HCT116 (cell line): Measurements from ENCODE around the gene SLC44A2. TPM values are rescaled to one million over a fixed set of nuclear protein-coding genes. Genes with fewer than 3 reads are reported as not detected.

Experiments used
- ATAC-seq: fragments of 200-7000 bp; cut with Tn5 transposase; 2 replicates; pipeline ENCODE4 v1.9.1; 2020; ENCODE audit warnings: mild to moderate bottlenecking, moderate library complexity
- BruUV-seq: library from RNA; stranded (reverse); fragments of 400-500 nt; replicated peaks from 2 replicates; lab custom pipeline; 2021; lab: Mats Ljungman, UMichigan
- CTCF ChIA-PET: fragments of 300-600 bp; sonication (Branson Sonifier 250); formaldehyde crosslinking; loops from one replicate; lab custom pipeline; 2021; ENCODE audit warnings: antibody characterized with exemption; lab: Charles Lee
- POLR2A ChIA-PET: fragments of 300-600, 350-600 bp; sonication (Branson Sonifier 250); formaldehyde crosslinking; loops from one replicate; lab custom pipeline; 2021; ENCODE audit warnings: antibody characterized with exemption; lab: Charles Lee
- RAD21 ChIA-PET, 2 experiments: fragments of 300-600 bp; sonication (Branson Sonifier 250); formaldehyde crosslinking; loops; one replicate each; lab custom pipeline; 2023; ENCODE audit warnings: low total read pairs in 2 of 2; ENCODE audit not compliant: uncharacterized antibody in 2 of 2, unreplicated experiment in 2 of 2, low non-redundant PET in 1 of 2; lab: Charles Lee
- DNase-seq: peaks from one replicate; pipeline ENCODE4 v3.0.0-alpha.2; 2010; ENCODE audit warnings: low read depth, low spot score
- H2AFZ ChIP-seq: fragments of 200-600 bp; shearing (Covaris generic), sonication (generic); 2 replicates; pipeline ENCODE4 v1.6.1; 2017; ENCODE audit warnings: low read depth, mixed run types, mixed read lengths, antibody characterized with exemption, low read length; ENCODE audit not compliant: poor library complexity, severe bottlenecking
- H3K27ac ChIP-seq: 2 replicates; pipeline ENCODE4 v1.5.1; 2012; ENCODE audit warnings: low read depth, low read length
- H3K27me3 ChIP-seq: fragments of 200-600 bp; sonication (generic); 2 replicates; pipeline ENCODE4 v1.6.1; 2016; ENCODE audit warnings: mixed run types, low read length, mixed read lengths; ENCODE audit not compliant: insufficient read depth
- H3K36me3 ChIP-seq, 2 experiments: fragments of 200-500 bp in 1 of 2; fragments of 200-600 bp in 1 of 2; sonication (Bioruptor generic) in 1 of 2; sonication (generic) in 1 of 2; 2 replicates each; pipeline versions ENCODE4 v1.5.1 to v1.6.1; 2014 to 2016; ENCODE audit warnings: low read length in 2 of 2, inconsistent platforms in 1 of 2, mixed read lengths in 1 of 2, mixed run types in 1 of 2; ENCODE audit not compliant: insufficient read depth in 2 of 2, control insufficient read depth in 1 of 2
- H3K4me1 ChIP-seq, 2 experiments: fragments of 200-600 bp in 1 of 2; sonication (generic) in 1 of 2; 2 replicates each; pipeline versions ENCODE4 v1.5.1 to v1.6.1; 2012 to 2017; ENCODE audit warnings: low read length in 2 of 2, inconsistent platforms in 1 of 2, mild to moderate bottlenecking in 1 of 2, mixed read lengths in 1 of 2, mixed run types in 1 of 2, moderate library complexity in 1 of 2; ENCODE audit not compliant: insufficient read depth in 2 of 2, control insufficient read depth in 1 of 2
- H3K4me2 ChIP-seq: fragments of 200-600 bp; sonication (generic); 2 replicates; pipeline ENCODE4 v1.6.1; 2017; ENCODE audit warnings: mixed run types, low read length, mixed read lengths
- H3K4me3 ChIP-seq, 2 experiments: fragments of 200-600 bp in 1 of 2; sonication (generic) in 1 of 2; replicated peaks in 1 of 2; 2 replicates each; pipeline ENCODE4 v1.5.1; 2011 to 2016; ENCODE audit warnings: low read length in 2 of 2, control low read depth in 1 of 2, low read depth in 1 of 2, mild to moderate bottlenecking in 1 of 2, mixed read lengths in 1 of 2, mixed run types in 1 of 2
- H3K79me2 ChIP-seq: fragments of 200-600 bp; sonication (generic); 2 replicates; pipeline ENCODE4 v1.6.1; 2017; ENCODE audit warnings: mild to moderate bottlenecking, mixed run types, low read length, moderate library complexity, mixed read lengths; ENCODE audit not compliant: insufficient read depth
- H3K9ac ChIP-seq: fragments of 200-600 bp; sonication (generic); 2 replicates; pipeline ENCODE4 v1.6.1; 2016; ENCODE audit warnings: low read length, mixed read lengths
- H3K9me2 ChIP-seq: fragments of 200-600 bp; sonication (generic), shearing (Covaris generic); 2 replicates; pipeline ENCODE4 v1.6.1; 2017; ENCODE audit warnings: mixed run types, mild to moderate bottlenecking, moderate library complexity; ENCODE audit not compliant: insufficient read depth
- H3K9me3 ChIP-seq, 2 experiments: fragments of 200-500 bp in 1 of 2; fragments of 200-600 bp in 1 of 2; sonication (Bioruptor generic) in 1 of 2; sonication (generic) in 1 of 2; 2 replicates each; pipeline ENCODE4 v1.6.1; 2014 to 2017; ENCODE audit warnings: low read length in 2 of 2, mixed read lengths in 2 of 2, inconsistent platforms in 1 of 2, low read depth in 1 of 2, mild to moderate bottlenecking in 1 of 2, mixed run types in 1 of 2, moderate library complexity in 1 of 2; ENCODE audit not compliant: control insufficient read depth in 1 of 2, insufficient read depth in 1 of 2
- H4K20me1 ChIP-seq: fragments of 200-600 bp; sonication (generic), shearing (Covaris generic); 2 replicates; pipeline ENCODE4 v1.6.1; 2017; ENCODE audit warnings: mixed run types, mild to moderate bottlenecking, moderate library complexity; ENCODE audit not compliant: insufficient read depth
- CBX3 ChIP-seq: IDR thresholded peaks from 2 replicates; pipeline ENCODE4 v1.6.1; 2012; ENCODE audit warnings: low read depth
- CEBPB ChIP-seq: IDR thresholded peaks from 2 replicates; pipeline ENCODE4 v1.6.1; 2012; ENCODE audit warnings: low read depth
- EGR1 ChIP-seq: IDR thresholded peaks from 2 replicates; pipeline ENCODE4 v1.6.1; 2012; ENCODE audit warnings: low read depth
- EZH2phosphoT487 ChIP-seq: fragments of 200-600 bp; IDR thresholded peaks from 2 replicates; pipeline ENCODE4 v1.6.1; 2018; ENCODE audit warnings: antibody characterized with exemption, borderline replicate concordance
- FOSL1 ChIP-seq: IDR thresholded peaks from 2 replicates; pipeline ENCODE4 v1.6.1; 2012; ENCODE audit warnings: low read depth
- POLR2A ChIP-seq: IDR thresholded peaks from 2 replicates; pipeline ENCODE4 v1.7.0; 2011; ENCODE audit warnings: borderline replicate concordance; ENCODE audit not compliant: insufficient read depth, insufficient read length; ENCODE audit errors: extremely low read depth
- POLR2AphosphoS5 ChIP-seq: IDR thresholded peaks from 2 replicates; pipeline ENCODE4 v1.6.1; 2011; ENCODE audit warnings: mild to moderate bottlenecking, low read depth, low read length, moderate library complexity
- RAD21 ChIP-seq: IDR thresholded peaks from 2 replicates; pipeline ENCODE4 v1.6.1; 2012; ENCODE audit warnings: low read depth, mild to moderate bottlenecking
- SP1 ChIP-seq: IDR thresholded peaks from 2 replicates; pipeline ENCODE4 v1.6.1; 2012; ENCODE audit warnings: low read depth
- YY1 ChIP-seq: IDR thresholded peaks from 2 replicates; pipeline ENCODE4 v1.6.1; 2011; ENCODE audit warnings: low read length, low read depth, moderate library complexity, mild to moderate bottlenecking; ENCODE audit not compliant: insufficient replicate concordance; ENCODE audit errors: extremely low read depth
- ZFX ChIP-seq: fragments of 450-650 bp; IDR thresholded peaks from 2 replicates; pipeline ENCODE4 v1.6.1; 2017
- intact Hi-C: fragments of 100-400 bp; cut with micrococcal nuclease; formaldehyde crosslinking; loops from 2 replicates; pipeline ENCODE4 v1.10.0; 2022
- total RNA-seq: library from RNA; stranded (reverse); gene quantifications from one replicate; pipeline ENCODE4 v1.2.1, GENCODE V29; 2021; ENCODE audit not compliant: unreplicated experiment
- TF ChIP-seq, protein P1 (sequence below): IDR thresholded peaks from 2 replicates; pipeline ENCODE4 v1.6.1; 2011; ENCODE audit warnings: mild to moderate bottlenecking, low read length, moderate library complexity; ENCODE audit not compliant: insufficient replicate concordance; ENCODE audit errors: extremely low read depth
- TF ChIP-seq, protein P2 (sequence below): IDR thresholded peaks from 2 replicates; pipeline ENCODE4 v1.6.1; 2012
- TF ChIP-seq, protein P3 (sequence below): IDR thresholded peaks from 2 replicates; pipeline ENCODE4 v1.6.1; 2012
- TF ChIP-seq, protein P4 (sequence below): IDR thresholded peaks from 2 replicates; pipeline ENCODE4 v1.6.1; 2012; ENCODE audit warnings: low read depth

SLC44A2 gene
- total RNA-seq, 1 experiment from 2014 or later: 90.9 TPM

DNA sequence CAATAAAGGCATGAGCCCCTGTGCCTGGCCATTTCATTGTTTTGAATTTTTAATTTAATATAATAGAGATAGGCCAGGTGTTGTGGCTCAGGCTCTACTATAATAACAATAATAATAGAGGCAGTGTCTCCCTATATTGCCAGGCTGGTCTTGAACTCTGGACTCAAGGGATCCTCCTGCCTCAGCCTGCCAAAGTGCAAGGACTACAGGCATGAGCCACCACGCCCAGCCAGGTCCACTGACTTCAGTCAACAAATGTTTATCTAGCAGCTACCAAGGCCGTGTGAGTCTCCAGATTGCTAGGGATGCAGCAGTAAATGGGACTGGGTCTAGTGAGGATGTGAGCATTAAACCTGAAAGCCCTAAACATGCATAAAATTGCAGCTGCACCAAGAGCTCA is 15.0 kb downstream of the SLC44A2 start:
- CTCF ChIA-PET: no interaction called here
- intact Hi-C loops: no loop called here

More for the DNA sequence above, 15.0 kb downstream of the SLC44A2 start:
- Histone ChIP-seq H3K27me3 (no peaks in the 10 kb centered on the region), H3K79me2 (no peaks in the 10 kb centered on the region), H2AFZ (no peak overlapping the region), H3K9me2 (no peaks in the 10 kb centered on the region), H3K4me1 (peaks cover 5 to 13% of the 10 kb centered on the region in 2 experiments; a peak in 3 of 4 replicates), H3K4me3 (no peak overlapping the region), H4K20me1 (no peaks in the 10 kb centered on the region), H3K9me3 (no peaks in the 10 kb centered on the region), H3K9ac (no peak overlapping the region), H3K36me3 (peaks cover 29 to 30% of the 10 kb centered on the region in 2 experiments; a peak in 3 of 4 replicates), H3K27ac (no peak overlapping the region), H3K4me2 (no peak overlapping the region)
- BruUV-seq: no TSS peak
- POLR2A ChIA-PET: no interaction called here
- ATAC-seq: no peak
- no peak for DNase-seq
- RAD21 ChIA-PET: interaction anchor here in 1 of 2 experiments (0.6 kb wide), 1 partner anchor 98 kb away, joined by 3 read pairs; no protein-coding TSS in a partner anchor
- TF ChIP-seq POLR2A (no peak), FOSL1 (no peak), EZH2phosphoT487 (no peak), CEBPB (no peak), EGR1 (no peak), CBX3 (no peak), YY1 (no peak), ZFX (no peak), SP1 (no peak), POLR2AphosphoS5 (no peak), RAD21 (no peak)
- TF ChIP-seq, protein P1, sequence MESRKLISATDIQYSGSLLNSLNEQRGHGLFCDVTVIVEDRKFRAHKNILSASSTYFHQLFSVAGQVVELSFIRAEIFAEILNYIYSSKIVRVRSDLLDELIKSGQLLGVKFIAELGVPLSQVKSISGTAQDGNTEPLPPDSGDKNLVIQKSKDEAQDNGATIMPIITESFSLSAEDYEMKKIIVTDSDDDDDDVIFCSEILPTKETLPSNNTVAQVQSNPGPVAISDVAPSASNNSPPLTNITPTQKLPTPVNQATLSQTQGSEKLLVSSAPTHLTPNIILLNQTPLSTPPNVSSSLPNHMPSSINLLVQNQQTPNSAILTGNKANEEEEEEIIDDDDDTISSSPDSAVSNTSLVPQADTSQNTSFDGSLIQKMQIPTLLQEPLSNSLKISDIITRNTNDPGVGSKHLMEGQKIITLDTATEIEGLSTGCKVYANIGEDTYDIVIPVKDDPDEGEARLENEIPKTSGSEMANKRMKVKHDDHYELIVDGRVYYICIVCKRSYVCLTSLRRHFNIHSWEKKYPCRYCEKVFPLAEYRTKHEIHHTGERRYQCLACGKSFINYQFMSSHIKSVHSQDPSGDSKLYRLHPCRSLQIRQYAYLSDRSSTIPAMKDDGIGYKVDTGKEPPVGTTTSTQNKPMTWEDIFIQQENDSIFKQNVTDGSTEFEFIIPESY: no peak
- TF ChIP-seq, protein P2, sequence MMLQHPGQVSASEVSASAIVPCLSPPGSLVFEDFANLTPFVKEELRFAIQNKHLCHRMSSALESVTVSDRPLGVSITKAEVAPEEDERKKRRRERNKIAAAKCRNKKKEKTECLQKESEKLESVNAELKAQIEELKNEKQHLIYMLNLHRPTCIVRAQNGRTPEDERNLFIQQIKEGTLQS: no peak
- TF ChIP-seq, protein P3, sequence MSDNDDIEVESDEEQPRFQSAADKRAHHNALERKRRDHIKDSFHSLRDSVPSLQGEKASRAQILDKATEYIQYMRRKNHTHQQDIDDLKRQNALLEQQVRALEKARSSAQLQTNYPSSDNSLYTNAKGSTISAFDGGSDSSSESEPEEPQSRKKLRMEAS: no peak
- TF ChIP-seq, protein P4, sequence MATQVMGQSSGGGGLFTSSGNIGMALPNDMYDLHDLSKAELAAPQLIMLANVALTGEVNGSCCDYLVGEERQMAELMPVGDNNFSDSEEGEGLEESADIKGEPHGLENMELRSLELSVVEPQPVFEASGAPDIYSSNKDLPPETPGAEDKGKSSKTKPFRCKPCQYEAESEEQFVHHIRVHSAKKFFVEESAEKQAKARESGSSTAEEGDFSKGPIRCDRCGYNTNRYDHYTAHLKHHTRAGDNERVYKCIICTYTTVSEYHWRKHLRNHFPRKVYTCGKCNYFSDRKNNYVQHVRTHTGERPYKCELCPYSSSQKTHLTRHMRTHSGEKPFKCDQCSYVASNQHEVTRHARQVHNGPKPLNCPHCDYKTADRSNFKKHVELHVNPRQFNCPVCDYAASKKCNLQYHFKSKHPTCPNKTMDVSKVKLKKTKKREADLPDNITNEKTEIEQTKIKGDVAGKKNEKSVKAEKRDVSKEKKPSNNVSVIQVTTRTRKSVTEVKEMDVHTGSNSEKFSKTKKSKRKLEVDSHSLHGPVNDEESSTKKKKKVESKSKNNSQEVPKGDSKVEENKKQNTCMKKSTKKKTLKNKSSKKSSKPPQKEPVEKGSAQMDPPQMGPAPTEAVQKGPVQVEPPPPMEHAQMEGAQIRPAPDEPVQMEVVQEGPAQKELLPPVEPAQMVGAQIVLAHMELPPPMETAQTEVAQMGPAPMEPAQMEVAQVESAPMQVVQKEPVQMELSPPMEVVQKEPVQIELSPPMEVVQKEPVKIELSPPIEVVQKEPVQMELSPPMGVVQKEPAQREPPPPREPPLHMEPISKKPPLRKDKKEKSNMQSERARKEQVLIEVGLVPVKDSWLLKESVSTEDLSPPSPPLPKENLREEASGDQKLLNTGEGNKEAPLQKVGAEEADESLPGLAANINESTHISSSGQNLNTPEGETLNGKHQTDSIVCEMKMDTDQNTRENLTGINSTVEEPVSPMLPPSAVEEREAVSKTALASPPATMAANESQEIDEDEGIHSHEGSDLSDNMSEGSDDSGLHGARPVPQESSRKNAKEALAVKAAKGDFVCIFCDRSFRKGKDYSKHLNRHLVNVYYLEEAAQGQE: no peak
